IPS-NIHi7 (cell line): ENCODE data around the gene PPIL4.
"Not testable (repeated sequence)": the region's sequence is repeated elsewhere in the genome, so short reads cannot be mapped to it uniquely, and the experiment has no call there.

ENCODE experiments used
- DNase-seq: peaks from one replicate; pipeline ENCODE4 v3.0.0; 2012; ENCODE audit warnings: mixed read lengths; ENCODE audit errors: extremely low spot score

The PPIL4 gene

DNA sequence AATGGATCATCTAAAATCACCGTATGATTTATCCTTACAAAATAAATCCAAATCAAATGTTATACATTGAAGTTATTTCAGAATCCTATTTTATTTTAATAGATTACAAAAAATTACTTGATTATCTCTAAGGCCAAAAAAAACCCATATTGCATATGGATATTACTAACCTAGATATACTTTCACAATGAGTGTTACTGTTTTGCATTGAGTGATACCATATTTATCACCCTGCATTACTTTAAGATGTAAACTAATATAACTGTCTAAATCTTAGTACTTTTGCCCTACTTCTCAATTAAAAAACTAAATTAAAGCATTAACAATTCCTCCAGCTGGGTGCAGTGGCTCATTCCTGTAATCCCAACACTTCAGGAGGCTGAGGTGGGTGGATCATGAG, 11.1 kb downstream of the PPIL4 start:
- DNase-seq = no peak

DNA sequence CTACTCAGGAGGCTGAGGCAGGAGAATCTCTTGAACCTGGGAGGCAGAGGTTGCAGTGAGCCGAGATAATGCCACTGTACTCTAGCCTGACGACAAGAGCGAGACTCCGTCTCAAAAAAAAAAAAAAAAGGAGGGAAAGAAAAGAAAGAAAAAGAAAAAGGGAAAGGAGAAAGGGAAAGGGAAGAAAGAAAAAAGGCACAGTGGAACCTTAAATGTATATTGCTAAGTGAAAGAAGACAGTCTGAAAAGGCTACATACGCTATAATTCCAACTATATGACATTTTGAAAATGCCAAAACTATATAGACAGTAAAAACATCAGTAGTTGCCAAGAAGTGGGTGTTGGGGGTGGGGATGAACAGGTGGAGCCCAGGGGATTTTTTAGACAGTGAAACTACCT, 16.2 kb downstream of the PPIL4 start:
- DNase-seq = no peak

GRCh38 chr6:149515494-149515893, 30.3 kb downstream of the PPIL4 start:
- no peak for DNase-seq

DNA sequence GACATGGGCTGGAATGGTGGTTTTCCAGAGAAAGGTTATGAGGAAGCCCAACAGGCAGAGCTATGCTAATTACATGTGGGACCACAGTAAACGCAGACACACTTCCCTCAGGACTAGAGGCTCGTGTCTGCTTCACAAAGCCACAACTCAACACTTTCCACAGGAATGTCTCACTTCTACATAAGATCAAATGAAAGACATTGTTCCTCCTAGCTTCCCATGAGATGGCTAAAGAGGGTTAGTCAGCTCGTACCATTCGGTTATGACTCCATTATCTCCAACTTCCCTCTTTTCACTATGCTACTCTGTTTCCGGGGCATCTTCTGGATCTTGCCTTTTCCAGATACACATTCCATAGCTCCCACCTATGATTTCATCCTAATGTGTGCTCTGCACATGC, 31.9 kb downstream of the PPIL4 start:
- peak; percentile 13 for DNase-seq

- DNase-seq = no peak
Observed at GRCh38 chr6:149510793-149511512, 34.9 kb downstream of the PPIL4 start.

DNA sequence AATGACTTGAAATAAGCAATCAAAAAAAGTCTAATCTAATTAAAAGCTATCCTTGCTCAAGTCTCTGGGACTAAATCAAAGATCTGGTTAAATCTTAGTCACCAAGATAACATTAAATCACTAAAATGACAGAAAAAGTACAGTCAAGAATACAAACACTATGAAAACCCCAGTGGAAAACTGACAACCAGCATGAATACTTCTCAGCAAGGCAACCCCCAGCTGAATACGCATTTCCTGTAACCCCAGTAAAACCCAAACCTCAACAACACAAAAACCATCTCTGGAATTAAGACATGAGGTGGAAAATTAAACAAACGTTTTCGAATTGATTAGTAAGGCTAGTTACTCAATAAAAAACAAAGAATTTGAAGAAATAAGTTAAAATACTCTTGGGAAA, 37.4 kb downstream of the PPIL4 start:
- DNase-seq = no peak

GRCh38 chr6:149503872-149504271, 42.0 kb downstream of the PPIL4 start:
- no peak for DNase-seq

- no peak for DNase-seq
Observed at GRCh38 chr6:149503276-149503675, 42.6 kb downstream of the PPIL4 start.

GRCh38 chr6:149501768-149502167, 44.1 kb downstream of the PPIL4 start:
- DNase-seq = no peak

DNA sequence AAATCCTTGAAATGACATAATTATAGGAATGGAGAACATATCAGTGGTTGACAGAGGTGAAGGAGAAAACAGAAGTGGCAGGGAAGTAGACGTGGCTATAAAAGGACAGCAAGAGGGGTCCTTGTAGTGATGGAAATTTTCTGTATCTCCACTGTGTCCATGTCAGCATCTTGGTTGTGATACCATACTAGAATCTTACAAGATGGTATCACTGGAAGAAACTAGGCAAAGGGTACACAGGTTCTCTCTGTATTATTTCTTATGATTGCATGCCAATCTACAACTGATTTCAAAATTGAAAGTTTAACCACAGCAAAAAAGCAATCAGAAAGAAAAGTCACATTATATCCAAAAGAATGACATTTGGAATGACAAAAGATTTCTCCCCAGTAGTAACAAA, 44.6 kb downstream of the PPIL4 start:
- DNase-seq = no peak

DNA sequence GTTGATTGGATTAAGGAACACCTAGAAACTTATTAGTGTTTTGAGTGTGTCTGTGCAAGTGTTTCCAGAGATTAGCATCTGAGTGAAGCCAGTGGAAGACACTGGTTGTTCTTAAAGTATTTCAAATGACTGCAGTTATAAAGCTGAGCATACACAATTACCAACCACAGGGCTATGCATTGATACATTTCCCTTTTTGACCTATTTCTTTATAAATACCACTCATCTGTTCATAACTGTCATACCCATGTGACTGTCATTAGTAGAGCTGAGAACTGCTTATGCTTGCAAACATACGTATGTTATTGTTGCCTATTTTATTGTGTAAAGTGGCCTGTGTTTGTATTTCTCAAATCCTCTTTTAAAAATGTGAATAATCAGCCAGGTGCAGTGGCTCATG, 45.7 kb downstream of the PPIL4 start:
- no peak for DNase-seq

DNA sequence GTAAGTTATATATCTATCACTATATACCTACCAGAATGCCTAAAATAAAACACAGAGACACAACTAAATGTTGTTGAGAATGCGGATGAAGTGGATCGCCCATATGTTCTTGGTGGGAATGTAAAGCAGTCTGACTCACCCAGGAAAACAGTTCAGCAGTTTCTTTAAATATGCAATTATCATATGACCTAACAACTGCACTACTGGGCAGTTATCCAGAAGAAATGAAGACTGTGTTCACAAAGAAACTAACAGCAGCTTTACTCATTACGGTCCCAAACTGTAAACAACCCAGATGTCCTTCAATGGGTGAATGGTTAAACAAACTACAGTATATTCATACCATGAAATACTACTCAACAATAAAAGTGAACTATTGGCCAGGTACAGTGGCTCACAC, 46.8 kb downstream of the PPIL4 start:
- DNase-seq = no peak

GRCh38 chr6:149497365-149497764, 48.5 kb downstream of the PPIL4 start:
- no peak for DNase-seq

GRCh38 chr6:149496597-149496996, 49.2 kb downstream of the PPIL4 start:
- not testable (repeated sequence) for DNase-seq

- DNase-seq = not testable (repeated sequence)
Observed at GRCh38 chr6:149495349-149496016, 50.4 kb downstream of the PPIL4 start.

DNA sequence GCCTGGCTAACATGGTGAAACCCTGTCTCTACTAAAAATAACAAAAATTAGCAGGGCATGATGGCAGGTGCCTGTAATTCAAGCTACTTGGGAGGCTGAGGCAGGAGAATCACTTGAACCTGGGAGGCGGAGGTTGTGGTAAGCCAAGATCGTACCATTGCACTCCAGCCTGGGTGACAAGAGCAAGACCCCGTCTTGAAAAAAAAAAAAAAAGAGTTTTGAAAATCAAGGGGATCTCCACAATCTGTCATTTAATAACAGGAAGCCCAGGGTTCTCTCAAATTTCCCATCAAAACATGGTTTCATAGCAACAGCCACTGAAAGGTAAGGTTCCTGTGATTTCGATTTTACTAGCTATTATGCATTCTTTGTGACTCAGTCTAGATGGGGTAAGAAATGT, 51.0 kb downstream of the PPIL4 start:
- not testable (repeated sequence) for DNase-seq

GRCh38 chr6:149493761-149494320, 52.0 kb downstream of the PPIL4 start:
- no peak for DNase-seq

GRCh38 chr6:149492798-149493343, 53.0 kb downstream of the PPIL4 start:
- no peak for DNase-seq

DNA sequence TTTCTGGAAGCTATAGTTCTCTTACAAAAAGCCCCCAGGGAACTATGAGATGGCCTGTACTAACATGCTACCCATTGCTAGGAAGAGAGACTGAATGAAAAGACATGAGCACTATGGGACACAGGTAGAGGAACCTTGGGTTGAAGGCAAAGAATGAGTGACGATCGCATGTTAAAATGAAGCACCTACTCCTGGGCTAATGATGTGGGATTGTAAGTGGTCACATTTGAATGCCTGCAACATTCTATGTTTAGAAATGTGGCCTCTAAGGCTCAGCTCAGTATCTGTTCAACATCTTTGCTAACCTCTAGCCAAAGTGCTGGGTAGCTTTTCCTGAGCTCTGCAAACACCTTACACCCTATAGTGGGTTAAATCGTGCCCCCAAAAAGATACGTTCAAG, 55.9 kb downstream of the PPIL4 start:
- no peak for DNase-seq

DNA sequence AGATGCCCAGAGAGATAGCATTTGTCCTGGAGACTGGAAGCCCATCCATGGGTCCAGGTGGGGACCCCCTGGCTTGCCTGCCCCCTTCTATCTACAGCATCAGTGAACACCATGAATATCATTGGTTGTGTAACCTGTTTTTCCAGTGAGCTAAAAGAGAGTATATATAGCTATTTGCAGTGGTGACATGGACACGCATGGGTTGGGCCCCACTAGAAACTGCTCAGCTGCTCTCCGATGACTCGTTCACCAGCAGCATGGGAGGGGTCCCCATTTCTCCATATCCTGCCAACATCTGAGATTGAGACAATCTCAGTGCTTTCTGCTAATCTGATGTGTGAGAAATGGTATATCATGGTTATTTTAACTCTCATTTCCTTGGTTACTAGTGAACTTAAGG, 57.0 kb downstream of the PPIL4 start:
- no peak for DNase-seq

- no peak for DNase-seq
Observed at GRCh38 chr6:149487316-149487715, 58.5 kb downstream of the PPIL4 start.

DNA sequence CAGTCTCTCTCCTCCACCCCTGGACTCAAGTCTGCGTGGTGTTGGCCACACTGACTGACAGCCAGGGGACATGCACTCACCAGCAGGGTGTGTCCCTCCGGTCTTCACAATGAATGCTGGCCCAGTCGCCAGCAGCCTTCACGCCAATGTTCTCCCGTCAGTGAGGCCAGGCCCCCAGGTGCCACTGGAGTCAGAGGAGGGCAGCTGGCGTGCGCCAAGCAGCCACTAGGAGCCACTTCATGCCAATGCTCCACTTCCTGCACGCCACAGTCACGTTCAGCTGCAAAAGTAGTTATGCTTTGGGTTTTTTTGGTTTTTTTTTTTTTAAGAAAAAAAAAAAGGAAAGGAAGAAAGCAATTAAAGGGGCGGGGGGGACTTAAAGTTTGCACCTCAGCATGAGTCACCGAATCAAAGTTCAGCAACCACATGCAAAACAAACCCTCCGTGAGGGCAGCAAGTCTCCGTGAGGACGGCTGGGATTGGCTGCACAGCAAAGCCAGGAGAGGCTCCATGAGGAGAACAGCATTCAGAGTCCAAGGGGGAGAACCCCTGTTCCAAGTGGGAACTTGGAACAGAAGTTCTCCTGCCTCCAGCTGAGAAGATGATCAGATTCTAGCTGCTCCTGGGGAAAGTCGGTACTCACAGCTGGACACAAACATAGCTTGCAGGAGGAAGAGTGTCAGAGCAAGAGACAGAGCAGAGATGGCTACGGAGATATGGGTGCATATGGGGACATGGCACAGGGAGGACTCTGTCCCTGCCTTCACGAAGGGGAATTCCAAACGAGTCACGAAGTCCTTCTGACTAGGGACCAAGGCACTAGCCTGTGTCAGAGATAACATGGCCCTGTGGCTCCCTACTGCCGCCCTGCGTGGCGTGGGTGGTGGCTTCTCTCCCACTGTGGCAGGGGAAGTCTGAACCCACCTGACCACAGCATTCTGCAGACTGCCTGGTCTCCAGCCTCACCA, 60.8 kb downstream of the PPIL4 start, which contains the start of gene ZC3H12D:
Gene ZC3H12D (minus strand): TSS at position 282 of the 968 bp plus-strand sequence. CDS start 10,471 bp downstream, outside the sequence.
- peak; percentile 37 for DNase-seq
